IPS DF 4.7 (cell line): Measurements from ENCODE around the gene SLC52A3.
"Not testable (repeated sequence)": the region's sequence is repeated elsewhere in the genome, so short reads cannot be mapped to it uniquely, and the experiment has no call there.

Experiments
- DNase-seq: peaks from one replicate; pipeline ENCODE4 v3.0.0-alpha.2; 2013; ENCODE audit warnings: low spot score; ENCODE audit errors: extremely low read depth

SLC52A3 gene

DNA sequence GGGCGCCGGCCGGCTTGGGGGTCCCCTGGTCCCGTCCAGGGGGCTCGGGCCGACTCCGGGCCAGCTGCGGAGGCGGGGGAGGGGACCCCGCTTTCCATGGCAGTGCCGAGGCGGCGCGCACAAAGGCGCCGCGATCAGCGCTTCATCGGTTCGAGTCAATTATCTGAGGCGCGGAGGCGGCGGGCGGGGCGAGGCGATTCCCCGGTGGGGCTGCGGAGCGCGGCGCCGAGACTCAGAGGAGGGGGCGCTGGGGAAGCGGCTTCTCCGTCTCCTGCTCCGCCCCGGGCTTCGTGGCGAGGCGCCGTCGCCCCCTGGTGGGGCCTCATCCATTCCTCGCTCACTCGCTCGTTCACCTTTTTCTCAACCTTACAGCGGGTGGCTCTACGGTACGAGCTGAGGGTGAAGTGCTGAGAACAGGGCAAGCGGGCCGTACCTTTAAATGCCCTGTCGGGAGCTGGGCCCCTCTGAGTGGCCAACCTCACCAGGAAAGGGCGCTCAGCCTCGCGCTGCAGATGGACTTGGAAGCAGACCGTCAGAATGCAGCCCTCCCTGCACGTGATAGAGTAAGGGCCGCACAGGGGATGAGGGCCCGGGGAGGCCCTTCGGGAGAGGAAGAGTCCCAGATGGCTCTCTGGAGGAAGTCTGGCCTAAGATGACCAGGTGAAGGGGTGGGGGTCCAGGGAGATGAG is 39.9 kb downstream of the SLC52A3 start:
- peak; percentile 51 for DNase-seq

DNA sequence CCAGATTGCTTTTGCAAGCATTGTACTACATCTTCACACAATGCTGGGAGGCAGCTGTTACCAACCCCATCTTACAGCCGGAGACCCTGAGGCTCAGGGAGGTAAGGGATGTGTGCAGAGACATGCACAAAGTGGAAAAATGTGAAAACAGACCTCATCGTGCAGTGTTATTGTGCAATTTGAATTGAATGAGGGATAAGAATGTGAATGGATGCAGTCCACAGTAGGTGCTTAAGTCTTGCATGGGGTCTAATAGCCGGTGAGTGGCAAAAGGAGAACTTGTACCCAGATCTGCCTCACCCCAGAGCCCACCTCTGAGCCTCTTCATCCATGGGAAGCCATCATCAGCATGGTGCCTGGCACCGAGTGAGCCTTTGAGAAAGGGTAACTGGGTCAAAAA is 42.1 kb downstream of the SLC52A3 start:
- DNase-seq: no peak

DNA sequence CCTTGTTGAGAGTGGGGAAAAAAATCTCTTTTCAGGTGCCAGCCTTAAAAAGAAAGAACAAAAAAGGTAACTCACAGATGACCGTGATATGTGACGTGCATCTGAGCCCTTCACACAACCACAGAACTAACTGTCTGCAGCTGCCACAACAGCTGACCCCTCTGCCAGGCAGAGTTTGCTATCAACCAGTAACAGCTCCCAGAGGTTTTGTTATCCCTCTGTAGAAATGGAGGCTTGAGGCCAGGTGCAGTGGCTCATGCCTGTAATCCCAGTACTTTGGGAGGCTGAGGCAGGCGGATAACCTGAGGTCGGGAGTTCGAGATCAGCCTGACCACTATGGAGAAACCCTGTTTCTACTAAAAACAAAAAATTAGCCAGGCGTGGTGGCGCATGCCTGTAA is 42.8 kb downstream of the SLC52A3 start:
- DNase-seq: no peak

DNA sequence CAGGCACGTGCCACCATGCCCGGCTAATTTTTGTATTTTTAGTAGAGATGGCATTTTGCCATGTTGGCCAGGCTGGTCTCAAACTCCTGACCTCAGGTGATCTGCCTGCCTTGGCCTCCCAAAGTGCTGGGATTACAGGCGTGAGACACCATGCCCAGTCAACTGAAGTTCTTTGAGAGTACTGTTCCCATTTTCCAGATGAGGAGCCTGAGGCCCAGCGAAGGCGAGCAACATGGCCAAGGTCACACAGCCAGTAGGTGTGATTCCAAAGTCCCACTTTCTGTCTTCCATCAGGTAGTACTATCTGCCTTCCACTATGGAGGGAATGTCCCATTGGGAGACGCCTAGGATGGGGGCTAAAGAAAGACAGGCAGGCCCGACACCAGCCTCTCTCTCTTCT is 43.5 kb downstream of the SLC52A3 start:
- not testable (repeated sequence) for DNase-seq

DNA sequence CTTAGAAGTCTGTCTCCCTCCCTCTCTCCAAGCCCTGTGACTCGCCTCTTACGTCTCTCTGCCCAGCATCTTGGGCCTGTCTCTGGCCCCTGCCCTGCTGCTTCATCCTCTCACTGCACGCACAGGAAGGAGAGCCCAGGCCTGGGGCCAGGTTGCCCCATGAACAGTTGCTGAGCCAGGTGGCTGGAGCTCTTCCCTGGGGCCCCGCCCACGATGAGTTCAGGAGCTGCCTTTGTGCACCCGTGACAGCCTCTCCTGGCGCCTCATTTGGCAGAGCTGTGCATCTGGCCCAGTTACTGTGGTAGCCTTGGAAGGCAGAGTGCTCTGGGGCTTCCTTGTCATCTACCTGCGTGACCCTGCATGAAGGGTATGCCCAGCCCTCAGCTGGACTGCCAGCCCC is 44.5 kb downstream of the SLC52A3 start:
- DNase-seq: no peak

DNA sequence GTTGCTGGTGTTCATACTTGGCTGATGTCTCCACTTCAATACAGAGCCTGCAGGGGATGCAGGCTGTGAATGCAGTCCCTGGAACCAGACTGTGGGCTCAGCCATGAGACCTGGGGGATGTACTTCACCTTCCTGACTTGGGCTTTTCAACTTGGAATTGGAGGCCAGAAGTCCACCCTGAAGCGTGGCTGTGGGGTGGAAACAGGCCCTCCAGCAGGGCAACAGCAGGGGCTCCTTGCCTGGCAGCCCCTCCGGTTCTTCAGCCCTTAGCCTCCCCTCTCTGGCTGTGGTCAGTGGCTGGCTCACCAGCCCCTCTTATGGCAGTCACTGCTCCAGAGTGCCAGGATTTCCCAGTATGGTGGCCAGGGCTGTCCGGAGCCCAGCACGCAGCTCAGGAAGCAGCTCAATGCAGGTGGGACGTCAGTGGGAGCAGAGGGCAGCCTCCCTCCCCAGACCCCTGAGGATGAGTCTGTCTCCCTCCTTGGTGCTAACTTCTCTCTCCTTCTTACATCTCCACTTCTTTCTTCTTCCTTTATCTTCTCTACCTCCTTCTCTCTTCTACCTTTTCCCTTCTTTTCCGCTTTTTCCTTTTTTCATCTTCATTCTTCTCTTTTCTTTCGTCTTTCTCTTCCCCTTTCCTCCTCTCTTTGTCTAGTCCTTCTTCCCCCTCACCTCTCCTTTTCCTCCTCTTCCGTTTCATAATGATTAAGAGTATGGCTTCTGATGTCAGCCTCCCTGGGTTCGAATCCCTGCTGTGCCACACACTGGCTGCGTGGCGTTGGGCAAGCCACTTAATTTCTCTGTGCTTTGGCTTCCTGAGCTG is 45.3 kb downstream of the SLC52A3 start:
- DNase-seq: no peak

DNA sequence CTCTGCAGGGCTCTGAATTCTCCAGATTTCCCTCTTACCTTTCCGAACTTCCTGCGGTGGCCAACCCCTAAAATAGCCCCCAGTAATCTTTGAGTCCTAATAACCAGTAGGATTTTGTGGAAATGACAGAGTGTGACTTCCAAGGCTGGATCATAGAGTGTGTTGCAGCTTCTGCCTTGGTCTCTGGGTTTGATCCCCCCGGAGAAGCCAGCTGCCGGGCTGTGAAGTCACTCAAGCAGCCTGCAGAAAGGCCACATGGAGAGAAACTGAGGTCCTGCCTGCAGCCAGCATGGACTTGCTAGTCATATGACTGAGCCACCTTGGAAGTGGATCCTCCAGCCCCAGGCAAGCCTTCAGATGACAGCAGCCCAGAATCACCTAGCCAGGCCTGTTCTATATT is 46.4 kb downstream of the SLC52A3 start:
- no peak for DNase-seq

DNA sequence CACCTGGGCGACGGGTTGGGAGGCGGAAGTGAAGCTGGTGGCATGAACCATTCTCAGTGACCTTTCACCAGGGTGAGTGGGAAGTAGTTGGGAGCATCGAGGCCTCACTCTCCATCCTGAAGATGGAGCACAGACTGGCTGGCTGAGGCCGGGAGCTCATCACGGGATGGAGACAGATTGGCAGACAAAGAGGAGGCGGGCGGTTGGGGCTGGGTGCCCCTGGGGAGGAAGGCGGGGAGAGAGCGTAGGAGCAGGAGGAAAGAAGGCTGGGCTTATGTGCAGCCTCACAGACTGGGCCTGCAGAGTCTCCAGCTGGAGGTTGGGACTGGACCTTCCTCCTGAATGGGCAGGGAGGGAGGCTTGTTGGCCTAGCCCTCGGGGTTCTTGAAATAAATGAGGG is 48.5 kb downstream of the SLC52A3 start:
- DNase-seq: no peak

DNA sequence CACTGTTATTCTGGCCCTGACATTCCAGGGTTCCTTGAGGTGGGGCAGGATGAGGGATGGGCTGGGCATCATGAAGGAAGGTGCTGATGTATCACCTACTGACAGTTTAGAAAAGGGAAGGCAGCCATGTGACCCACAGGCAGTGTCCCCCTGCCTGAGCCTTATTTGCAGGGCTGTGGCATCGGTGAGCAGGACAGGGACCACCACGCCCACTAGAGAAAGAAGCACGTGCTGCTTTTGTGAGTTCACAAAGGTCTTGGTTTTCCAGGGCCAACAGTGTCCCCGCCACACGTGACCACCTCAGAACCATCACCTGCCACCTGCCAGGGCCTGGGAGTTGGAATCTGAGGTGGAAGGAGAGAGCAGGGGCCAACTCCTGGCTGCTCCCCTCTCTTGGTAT is 49.2 kb downstream of the SLC52A3 start:
- DNase-seq: no peak

DNA sequence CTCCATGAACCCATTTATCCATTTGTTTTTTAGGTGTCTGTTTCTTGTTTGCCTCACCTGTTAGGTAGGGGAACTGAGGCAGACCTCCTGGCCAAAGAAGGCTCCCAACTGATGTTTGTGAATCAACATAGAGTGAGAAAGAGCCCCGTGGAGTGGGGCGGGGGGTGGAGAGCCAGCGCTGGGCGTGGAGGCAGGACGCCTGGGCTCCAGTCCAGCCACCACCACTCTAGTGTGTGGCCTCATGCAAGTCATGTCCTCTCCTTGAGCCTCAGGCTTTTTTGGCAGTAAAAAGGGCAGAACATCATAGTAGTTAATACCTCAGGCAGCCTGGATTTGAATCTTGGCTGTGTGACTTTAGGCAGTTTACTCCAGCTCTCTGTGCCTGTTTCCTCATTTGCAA is 50.5 kb downstream of the SLC52A3 start:
- no peak for DNase-seq

DNA sequence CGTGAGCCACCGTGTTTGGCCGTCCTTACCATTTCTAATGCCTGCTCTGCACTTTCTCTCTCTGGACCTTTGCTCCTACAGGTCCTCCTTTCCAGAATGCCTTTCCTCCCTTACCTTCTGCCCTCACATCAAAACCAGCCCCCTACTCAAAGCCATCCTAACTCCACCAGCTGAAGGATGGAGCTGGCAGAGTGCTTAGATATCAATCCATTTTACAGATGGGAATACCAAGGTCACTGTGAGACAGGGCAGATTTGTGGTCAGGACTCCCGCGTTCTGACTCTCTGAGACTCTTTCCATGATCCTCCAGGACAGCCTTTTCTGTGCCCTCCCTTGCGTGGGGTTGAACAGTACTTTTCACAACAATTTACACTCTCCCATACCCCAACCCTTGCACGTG is 51.0 kb downstream of the SLC52A3 start:
- DNase-seq: no peak

DNA sequence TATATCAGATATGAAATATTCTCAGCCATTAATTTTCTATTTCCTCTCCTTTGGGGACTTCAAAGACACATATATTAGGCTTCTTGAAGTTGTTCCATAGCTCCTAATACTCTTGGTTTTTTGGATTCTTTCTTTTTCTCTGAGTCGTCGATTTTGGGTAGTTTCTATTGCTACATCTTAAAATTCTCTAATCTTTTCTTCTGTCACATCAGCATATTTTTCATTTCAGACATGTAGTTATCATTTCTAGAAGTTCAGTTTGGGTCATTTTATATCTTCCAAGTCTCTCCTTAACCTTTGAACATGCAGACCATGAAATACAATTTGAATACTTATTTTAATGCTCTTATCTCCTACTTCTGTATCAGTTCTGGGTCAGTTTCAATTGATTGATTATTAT is 53.8 kb downstream of the SLC52A3 start:
- DNase-seq: no peak

DNA sequence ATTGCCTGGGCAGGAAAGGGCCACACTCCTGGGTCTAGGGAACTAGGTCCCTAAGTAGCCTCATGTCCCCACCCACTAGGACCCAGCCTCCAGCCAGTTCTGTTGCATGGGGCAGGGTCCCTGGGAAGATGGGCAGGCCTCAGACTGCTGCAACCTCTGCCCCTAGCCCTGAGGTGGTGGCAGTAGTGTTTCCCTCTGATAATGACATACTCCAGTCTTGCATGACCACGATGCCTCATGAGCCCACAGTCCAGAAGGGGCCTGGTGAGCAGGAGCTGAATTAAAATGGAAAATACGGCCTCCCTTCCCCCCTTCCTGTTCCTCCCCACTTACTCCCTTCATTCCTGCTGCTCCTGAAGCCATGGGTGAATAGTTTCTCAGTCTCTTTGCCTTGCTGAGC is 56.7 kb downstream of the SLC52A3 start:
- no peak for DNase-seq

DNA sequence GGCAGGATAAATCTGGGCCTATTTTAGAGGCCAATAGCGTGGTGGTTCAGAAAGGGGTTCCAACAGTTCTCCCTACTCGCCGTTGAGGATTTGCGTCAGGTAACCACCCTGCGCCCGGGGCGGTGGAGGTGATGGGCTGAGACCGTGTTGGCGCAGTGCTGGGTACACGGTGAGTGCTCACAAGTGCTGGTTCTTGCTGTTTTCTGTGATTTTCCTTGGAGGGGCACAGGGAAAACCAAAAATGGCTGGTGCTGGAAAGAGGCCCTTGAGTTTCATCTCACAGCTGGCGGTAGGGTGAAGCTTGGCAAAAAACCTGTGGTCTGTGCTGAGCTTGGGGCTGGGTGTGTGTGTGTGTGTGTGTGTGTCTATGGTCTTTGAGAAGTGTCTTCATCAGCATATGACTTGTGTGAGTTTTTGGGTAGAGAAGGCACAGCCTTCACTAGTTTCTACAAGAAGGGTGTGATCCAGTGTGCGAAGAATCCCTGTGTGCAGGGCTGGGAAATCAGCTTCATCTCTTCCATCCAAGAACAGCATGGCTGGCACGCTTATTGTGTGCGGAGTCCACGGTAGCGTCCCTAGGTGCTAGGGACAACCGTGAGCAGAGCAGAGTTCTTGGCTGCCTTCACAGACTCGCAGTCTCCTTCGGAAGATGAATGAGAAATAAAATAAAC is 57.4 kb downstream of the SLC52A3 start:
- DNase-seq: no peak
